H1 (cell line): ENCODE measurements around the gene SLITRK2. TPM values are rescaled to one million over a fixed set of nuclear protein-coding genes. Genes with fewer than 3 reads are reported as not detected.

Experiments
- BRCA1 ChIP-seq: IDR thresholded peaks from 2 replicates; pipeline ENCODE4 v1.6.1; 2012; ENCODE audit warnings: low read depth, low read length, improper control_type of control experiment
- JUND ChIP-seq: IDR thresholded peaks from 2 replicates; pipeline ENCODE4 v1.6.1; 2011; ENCODE audit warnings: mild to moderate bottlenecking, improper control_type of control experiment, low read length
- KDM4A ChIP-seq: IDR thresholded peaks from one replicate; pipeline ENCODE4 v1.7.1; 2012; ENCODE audit warnings: low read depth, mild to moderate bottlenecking, moderate library complexity, low read length, inconsistent platforms; ENCODE audit not compliant: severe bottlenecking
- RNF2 ChIP-seq: fragments of 200-900, 300-1000 bp; sonication (generic); IDR thresholded peaks from 2 replicates; pipeline ENCODE4 v1.7.1; 2016; ENCODE audit warnings: borderline replicate concordance, low read depth, mild to moderate bottlenecking, antibody characterized with exemption, low read length; ENCODE audit not compliant: poor library complexity, severe bottlenecking; ENCODE audit errors: missing control alignments
- polyA plus RNA-seq, 7 experiments: library from polyadenylated mRNA; depleted of rRNA in 3 of 7; stranded (reverse) in 5 of 7; unstranded in 2 of 7; fragments of >200 nt in 5 of 7; fragments of 200-250 nt in 2 of 7; gene quantifications; 1 replicate in 5 of 7; 2 replicates in 1 of 7; 4 replicates in 1 of 7; pipeline versions ENCODE4 v1.2.1 to v1.2.3, GENCODE V29; 2011 to 2013; ENCODE audit warnings: missing spikeins in 2 of 7, mixed read lengths in 2 of 7
- total RNA-seq: library from RNA; stranded (reverse); fragmentation: NEBNext Ultra II Directional; extraction: Animal tissue kit (Norgen Biotek cat#: 25700); gene quantifications from 2 replicates; pipeline ENCODE4 v1.2.1, GENCODE V29; 2021

Gene SLITRK2
- total and polyA plus RNA-seq, 2 of the 8 experiments (the other 6 are each of a cell fraction or from before 2014, with no cell fraction given): 0.14 to 0.39 TPM

GRCh38 chrX:145861818-145862217, 44.2 kb downstream of the SLITRK2 start (continued):
- no peak for TF ChIP-seq KDM4A
- no peak for TF ChIP-seq JUND
- no peak for TF ChIP-seq BRCA1
- no peak for TF ChIP-seq RNF2
